ENCODE results near the gene OTULIN.

DNA sequence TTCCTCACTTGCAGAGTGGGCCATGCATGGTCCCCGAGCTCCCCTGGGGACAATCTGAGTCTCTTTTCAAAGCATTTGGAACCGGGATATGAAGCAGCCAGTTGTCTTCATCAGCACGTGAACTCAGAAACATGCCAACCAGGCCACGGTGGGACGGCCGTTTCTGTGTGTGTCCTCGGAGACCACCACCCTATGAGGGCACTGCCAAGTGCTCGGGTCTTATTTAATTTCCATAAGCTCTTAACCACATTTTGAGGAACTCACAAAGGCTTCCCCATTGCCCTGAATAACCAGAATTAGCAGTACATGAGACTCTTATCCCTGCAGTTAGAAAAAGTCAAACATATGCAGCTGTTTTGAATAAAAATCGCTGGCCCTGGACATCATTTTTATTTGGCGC lies 60.1 kb downstream of the OTULIN start:
- no peak for TF ChIP-seq CHD1 (IDR thresholded peaks at IDR 0.05; ENCODE audit: low read depth, low read length)
- no peak for TF ChIP-seq MXI1 (IDR thresholded peaks at IDR 0.05; ENCODE audit: borderline replicate concordance, low read depth, low read length)
- TF ChIP-seq, protein P1, sequence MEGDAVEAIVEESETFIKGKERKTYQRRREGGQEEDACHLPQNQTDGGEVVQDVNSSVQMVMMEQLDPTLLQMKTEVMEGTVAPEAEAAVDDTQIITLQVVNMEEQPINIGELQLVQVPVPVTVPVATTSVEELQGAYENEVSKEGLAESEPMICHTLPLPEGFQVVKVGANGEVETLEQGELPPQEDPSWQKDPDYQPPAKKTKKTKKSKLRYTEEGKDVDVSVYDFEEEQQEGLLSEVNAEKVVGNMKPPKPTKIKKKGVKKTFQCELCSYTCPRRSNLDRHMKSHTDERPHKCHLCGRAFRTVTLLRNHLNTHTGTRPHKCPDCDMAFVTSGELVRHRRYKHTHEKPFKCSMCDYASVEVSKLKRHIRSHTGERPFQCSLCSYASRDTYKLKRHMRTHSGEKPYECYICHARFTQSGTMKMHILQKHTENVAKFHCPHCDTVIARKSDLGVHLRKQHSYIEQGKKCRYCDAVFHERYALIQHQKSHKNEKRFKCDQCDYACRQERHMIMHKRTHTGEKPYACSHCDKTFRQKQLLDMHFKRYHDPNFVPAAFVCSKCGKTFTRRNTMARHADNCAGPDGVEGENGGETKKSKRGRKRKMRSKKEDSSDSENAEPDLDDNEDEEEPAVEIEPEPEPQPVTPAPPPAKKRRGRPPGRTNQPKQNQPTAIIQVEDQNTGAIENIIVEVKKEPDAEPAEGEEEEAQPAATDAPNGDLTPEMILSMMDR (conservative IDR thresholded peaks at IDR 0.05; ENCODE audit: low read depth, low read length), result no peak
- TF ChIP-seq CEBPB (IDR thresholded peaks at IDR 0.05; ENCODE audit: low read depth, low read length), result no peak
- no peak for TF ChIP-seq USF2 (IDR thresholded peaks at IDR 0.05; ENCODE audit: low read depth, low read length)
- TF ChIP-seq NFE2L2 (IDR thresholded peaks at IDR 0.05; ENCODE audit: low read depth, low read length), result no peak
- no peak for TF ChIP-seq POLR2A (IDR thresholded peaks at IDR 0.05; ENCODE audit: low read depth, low read length)
- TF ChIP-seq RFX5 (IDR thresholded peaks at IDR 0.05; ENCODE audit: low read depth, low read length), result no peak
- TF ChIP-seq BHLHE40 (IDR thresholded peaks at IDR 0.05; ENCODE audit: low read depth, low read length), result no peak
- TF ChIP-seq FOS (IDR thresholded peaks at IDR 0.05; ENCODE audit: low read depth, low read length), result no peak
- TF ChIP-seq RAD21 (IDR thresholded peaks at IDR 0.05; ENCODE audit: low read length), result no peak
- no peak for TF ChIP-seq MAZ (IDR thresholded peaks at IDR 0.05; ENCODE audit: borderline replicate concordance, low read depth, low read length)

All from IMR-90 (cell line).